CD4-positive, alpha-beta T cell treated with Interferon gamma for 1 hour (primary cell): ENCODE results near the gene ADGB.

Experiments
- DNase-seq: peaks from one replicate; pipeline ENCODE4 v3.0.0-alpha.2; 2020

ADGB gene

GRCh38 chr6:146635165-146635564 lies 36.4 kb downstream of the ADGB start:
- no peak for DNase-seq

- no peak for DNase-seq
Observed at GRCh38 chr6:146636481-146636880, 37.7 kb downstream of the ADGB start.

- no peak for DNase-seq
Observed at GRCh38 chr6:146642921-146643320, 44.1 kb downstream of the ADGB start.

- no peak for DNase-seq
Observed at GRCh38 chr6:146650799-146651481, 52.2 kb downstream of the ADGB start.

DNA sequence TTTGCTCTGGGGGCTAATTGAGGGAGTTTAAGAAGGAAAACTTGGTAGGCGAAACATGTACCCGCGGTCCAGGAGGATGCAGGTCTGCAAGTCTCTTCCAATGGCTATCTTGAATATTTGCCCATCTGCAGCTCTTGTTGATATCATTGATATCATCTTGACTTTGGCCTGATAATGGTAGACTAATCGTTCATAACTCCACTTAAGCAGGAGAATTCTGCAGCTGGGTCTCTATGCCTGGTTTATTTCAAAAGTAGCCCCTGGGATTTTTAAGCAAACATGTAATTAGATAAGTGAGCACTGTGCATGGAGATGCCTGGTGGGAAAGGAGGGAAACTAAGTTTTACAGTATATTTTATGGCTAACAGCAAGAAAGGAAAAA lies 52.7 kb downstream of the ADGB start:
- no peak for DNase-seq

DNA sequence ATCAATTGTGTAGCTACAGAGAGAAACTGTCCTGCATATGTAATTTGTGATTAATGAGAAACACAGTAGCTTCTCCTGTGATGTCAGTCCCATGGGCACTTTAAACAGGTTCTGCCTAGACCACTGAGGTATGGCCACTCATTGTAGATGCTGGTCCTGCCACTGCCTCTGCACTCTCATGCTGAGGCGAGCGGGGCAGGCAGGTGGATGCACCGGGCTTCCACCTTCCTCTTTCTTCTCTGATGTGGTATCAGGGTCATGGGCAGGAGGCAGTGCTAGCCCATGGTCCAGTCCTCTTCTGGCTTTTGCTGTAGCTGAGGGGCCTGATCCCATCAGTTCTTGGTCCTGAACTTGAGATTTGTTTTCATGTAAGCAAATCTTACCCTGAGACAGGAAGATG lies 58.7 kb downstream of the ADGB start:
- DNase-seq, result no peak

GRCh38 chr6:146664871-146665360 lies 66.1 kb downstream of the ADGB start:
- no peak for DNase-seq

DNA sequence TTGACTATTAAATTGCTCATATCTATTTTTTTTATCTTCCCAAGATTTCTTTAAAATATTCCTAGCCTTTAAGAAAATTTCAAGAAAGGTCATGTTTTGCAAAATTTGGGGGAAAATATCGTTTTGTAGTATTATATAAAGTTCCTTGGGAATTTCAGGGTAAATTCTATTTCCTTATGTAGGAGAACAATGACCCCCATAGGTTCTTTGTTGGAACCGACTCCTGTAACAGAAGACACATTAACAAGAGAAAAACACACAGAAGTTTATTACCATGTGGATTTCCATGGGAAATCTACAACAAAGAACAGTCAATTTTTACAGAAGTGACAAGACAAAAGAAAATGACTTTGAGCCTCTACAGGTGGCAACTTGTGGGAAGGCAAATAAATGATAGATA lies 68.1 kb downstream of the ADGB start:
- no peak for DNase-seq

- no peak for DNase-seq
Observed at GRCh38 chr6:146670161-146670560, 71.4 kb downstream of the ADGB start.

- no peak for DNase-seq
Observed at GRCh38 chr6:146673069-146673468, 74.3 kb downstream of the ADGB start.

DNA sequence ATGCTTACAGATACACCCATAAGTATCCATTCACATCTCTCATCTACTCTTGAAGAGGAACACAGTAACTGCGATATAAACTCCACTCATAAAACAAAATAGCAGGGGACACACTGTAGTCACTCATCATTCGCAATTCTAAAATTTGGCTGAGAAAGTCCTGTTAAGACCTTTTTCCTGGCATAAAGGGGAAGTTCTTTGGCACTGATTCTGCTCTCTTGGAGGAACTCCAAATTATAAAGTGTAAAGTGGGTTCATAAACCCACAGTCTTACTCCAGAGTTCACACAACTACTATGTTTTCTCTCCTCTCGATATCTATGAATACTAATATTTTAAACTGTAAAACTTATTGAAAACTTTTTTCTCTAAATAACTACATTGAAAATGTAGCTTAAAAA lies 80.6 kb downstream of the ADGB start:
- no peak for DNase-seq

GRCh38 chr6:146682919-146683318 lies 84.1 kb downstream of the ADGB start:
- no peak for DNase-seq

DNA sequence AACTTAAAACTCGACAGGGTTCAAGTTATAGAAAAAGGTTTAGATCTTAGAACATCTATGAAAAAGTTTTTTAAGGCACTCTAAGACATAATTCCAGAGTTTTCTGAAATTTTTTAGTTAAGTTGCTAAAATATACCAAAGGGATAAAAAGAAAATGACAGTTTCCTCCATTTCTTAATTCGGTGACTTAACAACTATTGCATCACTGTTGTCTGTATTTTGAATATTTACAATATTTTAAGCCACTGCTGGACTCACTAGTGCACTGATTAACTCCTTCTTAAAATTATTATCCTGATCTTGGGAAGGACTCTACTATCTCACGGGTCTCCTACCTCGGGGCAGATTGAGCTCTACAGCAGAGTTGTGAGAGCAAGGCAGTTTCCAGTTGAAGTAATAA lies 91.0 kb downstream of the ADGB start:
- no peak for DNase-seq

DNA sequence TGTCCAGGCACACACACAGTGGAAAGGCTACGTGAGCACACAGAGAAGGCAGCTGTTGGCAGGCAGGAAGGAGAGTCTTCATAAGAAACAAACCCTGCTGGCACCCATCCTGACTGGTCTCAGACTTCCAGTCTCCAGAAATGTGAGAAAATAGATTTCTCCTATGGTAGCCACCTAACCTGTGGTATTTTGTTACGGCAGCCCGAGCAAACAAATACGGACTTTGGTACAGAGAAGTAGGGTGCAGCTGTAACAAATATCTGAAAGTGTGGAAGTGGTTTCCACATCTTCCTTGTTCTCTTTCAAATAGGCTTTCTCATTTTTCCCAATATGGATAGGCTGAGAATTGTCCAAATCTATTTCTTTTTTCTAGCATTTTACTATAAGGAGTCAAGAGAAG lies 94.6 kb downstream of the ADGB start:
- no peak for DNase-seq

GRCh38 chr6:146697921-146698320 lies 99.1 kb downstream of the ADGB start:
- no peak for DNase-seq

DNA sequence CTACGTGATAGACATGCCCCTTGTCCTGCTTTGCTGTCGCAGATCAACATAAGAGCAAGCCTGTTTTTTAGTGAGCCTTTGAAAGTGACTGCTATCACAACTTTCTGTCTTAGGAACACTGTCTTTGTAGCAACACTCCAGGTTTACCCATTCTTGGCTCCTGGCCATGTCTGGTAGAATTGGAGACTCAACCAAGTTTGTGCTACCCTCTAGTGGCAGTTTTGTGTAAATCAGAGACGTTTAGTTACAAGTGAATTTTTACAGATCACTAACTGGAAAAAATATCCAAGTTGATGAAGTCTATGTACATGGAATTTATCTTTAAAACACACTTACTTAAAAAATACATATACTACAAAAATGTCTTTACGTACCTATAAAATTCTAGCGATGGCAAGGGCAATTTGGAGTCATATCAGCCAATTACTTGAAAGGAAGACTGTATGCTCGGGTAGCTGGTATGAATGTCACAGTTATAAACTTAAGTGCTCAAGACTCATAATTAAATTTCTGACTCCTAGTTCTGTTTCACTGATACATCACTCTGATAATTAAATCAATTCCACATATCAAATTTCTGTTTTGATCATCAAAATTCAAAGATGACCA lies 101.4 kb downstream of the ADGB start:
- peak; percentile 20 for DNase-seq

DNA sequence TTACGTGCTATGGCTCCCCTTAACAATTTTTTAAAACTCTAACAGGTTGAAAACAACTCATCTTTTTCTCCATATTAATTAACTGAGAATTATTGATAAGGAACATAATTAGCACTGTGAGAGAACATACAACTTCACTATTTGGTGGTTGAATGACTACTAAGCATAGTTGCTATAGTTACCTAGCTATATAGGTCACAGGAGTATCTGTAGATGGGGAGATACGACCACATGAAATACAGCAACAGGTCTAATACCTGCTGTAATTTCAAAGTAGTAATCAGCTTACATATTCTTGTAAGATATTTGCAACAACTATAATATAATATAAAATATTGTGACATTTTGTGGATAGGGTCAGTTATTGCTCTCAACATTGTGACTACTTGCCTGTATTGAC lies 102.9 kb downstream of the ADGB start:
- DNase-seq, result no peak

DNA sequence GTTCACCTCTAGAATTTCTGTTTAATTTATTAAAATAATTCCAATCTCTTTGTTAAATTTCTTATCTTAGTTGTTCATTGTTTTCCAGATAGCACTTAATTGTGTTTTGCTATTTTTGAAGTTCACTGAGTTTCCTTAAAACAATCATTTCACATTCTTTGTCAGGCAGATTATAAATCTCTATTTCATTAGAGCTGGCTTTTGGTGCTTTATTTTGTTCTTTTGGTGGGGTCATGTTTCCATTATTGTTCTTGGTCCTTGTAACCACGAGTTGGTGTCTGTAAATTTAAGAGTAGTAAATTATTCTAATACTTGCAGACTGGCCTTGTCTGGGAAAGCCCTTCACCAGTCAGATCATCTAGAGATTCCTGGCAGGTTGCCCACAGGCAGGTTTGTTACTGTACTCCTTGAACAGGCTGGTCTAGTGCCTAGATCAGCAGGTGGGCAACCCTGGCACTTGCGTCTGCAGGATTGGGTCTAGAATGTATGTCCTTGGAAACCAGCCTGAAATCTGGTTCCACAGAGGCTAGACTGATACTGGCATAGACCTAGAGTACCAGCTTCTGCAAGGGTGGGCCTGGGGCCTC lies 110.4 kb downstream of the ADGB start:
- no peak for DNase-seq

DNA sequence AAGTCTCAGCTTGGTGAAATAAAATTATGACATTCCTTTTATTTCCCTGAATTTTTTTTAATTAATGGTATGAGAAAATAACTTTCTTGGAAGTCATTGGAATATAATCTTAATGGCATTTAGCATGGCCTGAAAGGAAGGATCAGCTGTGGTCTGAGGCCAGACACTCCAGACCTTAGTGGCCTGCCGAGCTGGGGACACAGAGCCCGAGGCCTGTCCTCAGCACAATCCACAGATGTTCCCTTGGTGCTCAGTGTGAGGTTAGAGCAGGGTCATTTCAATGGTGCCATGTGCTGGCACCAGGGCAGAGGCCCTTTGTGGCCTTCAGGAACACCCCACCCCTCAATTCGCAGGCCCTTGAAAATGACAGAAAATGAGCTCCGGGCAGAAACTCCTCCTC lies 120.6 kb downstream of the ADGB start:
- no peak for DNase-seq

GRCh38 chr6:146739696-146740095 lies 140.9 kb downstream of the ADGB start:
- DNase-seq, result no peak

DNA sequence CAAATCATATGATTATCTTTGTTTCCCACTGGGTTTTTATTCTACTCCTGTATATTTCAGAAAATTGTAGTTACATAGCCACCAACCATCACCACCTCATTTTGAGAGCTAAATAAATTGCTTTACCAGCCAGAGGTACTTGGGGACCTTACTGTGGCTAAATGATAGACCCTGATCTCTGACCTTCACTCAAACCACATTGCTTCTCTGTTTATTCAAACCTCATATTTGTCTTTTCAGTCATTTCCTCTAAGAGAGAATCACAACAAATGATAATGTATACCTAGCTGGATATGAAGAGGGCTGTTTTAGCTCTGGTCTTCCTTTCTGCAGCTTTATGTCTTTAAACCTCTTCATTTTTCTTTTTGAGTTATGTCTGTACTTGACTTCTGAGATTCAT lies 142.8 kb downstream of the ADGB start:
- no peak for DNase-seq

GRCh38 chr6:146753306-146753705 lies 154.5 kb downstream of the ADGB start:
- no peak for DNase-seq

DNA sequence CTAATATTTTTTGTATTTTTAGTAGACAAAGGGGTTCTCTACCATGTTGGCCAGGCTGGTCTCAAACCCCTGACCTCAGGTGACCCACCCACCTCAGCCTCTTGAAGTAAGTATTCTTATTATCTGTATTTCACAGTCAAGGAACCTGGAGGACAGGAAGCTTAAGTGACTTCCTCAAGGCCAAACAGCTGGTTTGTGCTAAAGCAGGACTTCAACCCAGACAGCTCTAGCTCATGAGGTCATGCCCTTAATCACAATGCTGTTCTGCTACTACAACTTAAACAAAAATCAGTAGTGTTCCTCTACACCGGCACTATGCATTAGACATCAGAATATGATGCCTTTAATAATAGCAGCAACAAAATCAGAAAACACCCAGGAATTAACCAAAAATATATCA lies 168.9 kb downstream of the ADGB start:
- DNase-seq, result no peak

GRCh38 chr6:146768722-146769121 lies 169.9 kb downstream of the ADGB start:
- DNase-seq, result no peak
